ENCODE results near the gene CACNA1C. TPM values are rescaled to one million over a fixed set of nuclear protein-coding genes. Genes with fewer than 3 reads are reported as not detected.

CACNA1C gene
- total RNA-seq, 1 donor from 2014 or later: 0.02 TPM

- Mint-ChIP-seq H3K27me3 (no peaks in the 10 kb centered on the region), H3K36me3 (ENCODE audit: low read depth) (no peaks in the 10 kb centered on the region), H3K9me3 (no peaks in the 10 kb centered on the region), H3K27ac (no peak overlapping the region), H3K4me1 (no peaks in the 10 kb centered on the region), H3K4me3 (no peak overlapping the region)
- no peak for DNase-seq
- ATAC-seq (ENCODE audit: low read depth): no peak
- TF ChIP-seq CTCF (IDR thresholded peaks at IDR 0.05): no peak
- POLR2A ChIA-PET: no interaction called here
- intact Hi-C loops (cut with micrococcal nuclease): no loop called here
- CTCF ChIA-PET: no interaction called here
These were observed 487.2 kb downstream of the CACNA1C start for GRCh38 chr12:2539938-2540337.

GRCh38 chr12:2540535-2540941 lies 487.8 kb downstream of the CACNA1C start:
- Mint-ChIP-seq H3K9me3 (no peaks in the 10 kb centered on the region), H3K27me3 (no peaks in the 10 kb centered on the region), H3K36me3 (ENCODE audit: low read depth) (no peaks in the 10 kb centered on the region), H3K27ac (no peak overlapping the region), H3K4me3 (no peak overlapping the region), H3K4me1 (no peaks in the 10 kb centered on the region)
- ChIA-PET POLR2A (no interaction called here), CTCF (no interaction called here)
- no peak for TF ChIP-seq CTCF (IDR thresholded peaks at IDR 0.05)
- ATAC-seq (ENCODE audit: low read depth) (no peak), DNase-seq (no peak)
- intact Hi-C loops (cut with micrococcal nuclease): no loop called here

GRCh38 chr12:2541631-2542204 lies 488.9 kb downstream of the CACNA1C start:
- TF ChIP-seq CTCF (IDR thresholded peaks at IDR 0.05): no peak
- ChIA-PET POLR2A (no interaction called here), CTCF (no interaction called here)
- Mint-ChIP-seq H3K27me3 (no peaks in the 10 kb centered on the region), H3K4me1 (no peaks in the 10 kb centered on the region), H3K36me3 (ENCODE audit: low read depth) (no peaks in the 10 kb centered on the region), H3K27ac (no peak overlapping the region), H3K4me3 (no peak overlapping the region), H3K9me3 (no peaks in the 10 kb centered on the region)
- no peak for DNase-seq
- intact Hi-C loops (cut with micrococcal nuclease): no loop called here
- no peak for ATAC-seq (ENCODE audit: low read depth)

DNA sequence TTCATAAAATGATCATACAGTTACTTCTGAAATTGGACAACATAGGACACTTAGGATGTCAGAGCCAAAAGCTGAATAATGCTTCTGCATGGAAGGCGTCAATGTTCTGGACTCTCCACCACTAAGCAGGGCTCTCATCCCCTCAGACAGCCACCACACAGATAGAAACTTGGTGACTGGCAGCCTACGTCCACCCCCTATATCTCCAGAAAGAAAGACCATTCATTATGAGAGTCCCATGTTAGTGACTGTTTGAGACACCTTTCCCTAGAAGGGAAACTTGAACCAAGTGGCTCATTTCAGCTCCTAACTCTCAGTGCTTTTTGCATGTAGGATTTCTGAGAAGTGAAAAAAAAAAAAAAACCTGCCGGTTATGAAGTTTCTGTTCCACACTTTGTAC lies 491.0 kb downstream of the CACNA1C start:
- Mint-ChIP-seq H3K27ac (no peak overlapping the region), H3K4me3 (no peak overlapping the region), H3K9me3 (no peaks in the 10 kb centered on the region), H3K36me3 (ENCODE audit: low read depth) (no peaks in the 10 kb centered on the region), H3K4me1 (no peaks in the 10 kb centered on the region), H3K27me3 (peaks cover 3% of the 10 kb centered on the region)
- intact Hi-C loops (cut with micrococcal nuclease): no loop called here
- DNase-seq (no peak), ATAC-seq (ENCODE audit: low read depth) (no peak)
- CTCF ChIA-PET: no interaction called here
- POLR2A ChIA-PET: no interaction called here
- no peak for TF ChIP-seq CTCF (IDR thresholded peaks at IDR 0.05)

- H3K27ac Mint-ChIP-seq: no peak overlapping the region
- H3K9me3 Mint-ChIP-seq: no peaks in the 10 kb centered on the region
- no peaks in the 10 kb centered on the region for H3K4me1 Mint-ChIP-seq
- intact Hi-C loops (cut with micrococcal nuclease): no loop called here
- H3K4me3 Mint-ChIP-seq: no peak overlapping the region
- peaks cover 3% of the 10 kb centered on the region for H3K27me3 Mint-ChIP-seq
- ChIA-PET POLR2A (no interaction called here), CTCF (no interaction called here)
- TF ChIP-seq CTCF (IDR thresholded peaks at IDR 0.05): no peak
- DNase-seq (no peak), ATAC-seq (ENCODE audit: low read depth) (no peak)
- no peaks in the 10 kb centered on the region for H3K36me3 Mint-ChIP-seq (ENCODE audit: low read depth)
These were observed 491.4 kb downstream of the CACNA1C start for GRCh38 chr12:2544230-2544629.

Measured in activated B cell treated with CpG ODN at 0.5 μM for 24 hours (primary cell).